GM21576 (cell line): ENCODE results near the gene BMP3.
"Not testable (repeated sequence)": the region's sequence is repeated elsewhere in the genome, so short reads cannot be mapped to it uniquely, and the experiment has no call there.

Experiments
- ATAC-seq: cut with Tn5 transposase; IDR thresholded peaks from one replicate; pipeline ENCODE4 v1.9.1; 2021; ENCODE audit warnings: mild to moderate bottlenecking, moderate library complexity; ENCODE audit not compliant: unreplicated experiment

The BMP3 gene

GRCh38 chr4:81030061-81030980 is at the start of gene BMP3:
BMP3 (plus strand) TSS chr4:81030708; CDS start chr4:81031285, 577 bp downstream.
- ATAC-seq = no peak

GRCh38 chr4:80986011-80986410 is 44.5 kb upstream of the BMP3 start:
- ATAC-seq = no peak

GRCh38 chr4:80989921-80990544 is 40.5 kb upstream of the BMP3 start:
- peak; percentile 65 for ATAC-seq

GRCh38 chr4:80990851-80991250 is 39.7 kb upstream of the BMP3 start:
- ATAC-seq = peak; percentile 49

GRCh38 chr4:80999943-81000342 is 30.6 kb upstream of the BMP3 start:
- ATAC-seq = no peak

- ATAC-seq = peak; percentile 96
Measured at GRCh38 chr4:81003597-81004111, 26.9 kb upstream of the BMP3 start.

GRCh38 chr4:81007417-81007816 is 23.1 kb upstream of the BMP3 start:
- no peak for ATAC-seq

GRCh38 chr4:81016566-81016965 is 13.9 kb upstream of the BMP3 start:
- not testable (repeated sequence) for ATAC-seq

GRCh38 chr4:81019006-81019405 is 11.5 kb upstream of the BMP3 start:
- ATAC-seq = no peak

- no peak for ATAC-seq
Measured at GRCh38 chr4:81021142-81021944, 9.2 kb upstream of the BMP3 start.

- ATAC-seq = no peak
Measured at GRCh38 chr4:81021981-81022380, 8.5 kb upstream of the BMP3 start.

- no peak for ATAC-seq
Measured at GRCh38 chr4:81023484-81023883, 7.0 kb upstream of the BMP3 start.

- no peak for ATAC-seq
Measured at GRCh38 chr4:81030981-81031791, 678 bp downstream of the BMP3 start.

GRCh38 chr4:81031796-81032551 is 1.5 kb downstream of the BMP3 start:
- no peak for ATAC-seq

- no peak for ATAC-seq
Measured at GRCh38 chr4:81032771-81033684, 2.5 kb downstream of the BMP3 start.

- ATAC-seq = no peak
Measured at GRCh38 chr4:81038636-81039350, 8.3 kb downstream of the BMP3 start.

GRCh38 chr4:81039351-81039972 is 9.0 kb downstream of the BMP3 start:
- ATAC-seq = no peak
